Skin of body (tissue), 2 donors: ENCODE measurements around the gene THEM4. TPM values are rescaled to one million over a fixed set of nuclear protein-coding genes. Genes with fewer than 3 reads are reported as not detected.
"Not testable (repeated sequence)": the region's sequence is repeated elsewhere in the genome, so short reads cannot be mapped to it uniquely, and the experiment has no call there.

Experiments
- DNase-seq: peaks from one replicate; lab custom pipeline; 2025; lab: John Stamatoyannopoulos, UW
- total RNA-seq: library from RNA; depleted of rRNA; stranded (reverse); fragments of >200 nt; gene quantifications from one replicate; pipeline ENCODE4 v1.2.3, GENCODE V29; 2014

THEM4 gene
- total RNA-seq, 1 donor from 2014 or later: 6.0 TPM

DNA sequence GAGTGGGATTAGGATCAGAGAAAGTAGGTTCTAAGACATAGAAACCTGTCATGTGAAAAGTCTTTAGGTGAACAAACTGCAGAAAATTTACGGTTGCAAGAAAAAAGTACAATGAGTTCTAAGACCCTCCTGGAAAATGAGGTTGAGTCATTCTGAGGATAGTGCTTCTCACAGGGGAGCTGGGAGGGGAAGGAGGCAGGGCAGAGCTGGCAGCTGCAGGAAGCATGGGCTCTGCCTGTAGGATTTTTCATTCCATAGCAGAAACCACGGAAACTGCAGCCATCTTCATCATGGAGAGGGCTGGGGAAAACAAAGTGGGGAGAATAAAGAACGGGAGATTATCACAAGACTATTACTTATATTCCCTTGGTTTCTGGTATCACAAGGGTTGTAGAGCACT is 25.8 kb upstream of the THEM4 start:
- DNase-seq: no peak

DNA sequence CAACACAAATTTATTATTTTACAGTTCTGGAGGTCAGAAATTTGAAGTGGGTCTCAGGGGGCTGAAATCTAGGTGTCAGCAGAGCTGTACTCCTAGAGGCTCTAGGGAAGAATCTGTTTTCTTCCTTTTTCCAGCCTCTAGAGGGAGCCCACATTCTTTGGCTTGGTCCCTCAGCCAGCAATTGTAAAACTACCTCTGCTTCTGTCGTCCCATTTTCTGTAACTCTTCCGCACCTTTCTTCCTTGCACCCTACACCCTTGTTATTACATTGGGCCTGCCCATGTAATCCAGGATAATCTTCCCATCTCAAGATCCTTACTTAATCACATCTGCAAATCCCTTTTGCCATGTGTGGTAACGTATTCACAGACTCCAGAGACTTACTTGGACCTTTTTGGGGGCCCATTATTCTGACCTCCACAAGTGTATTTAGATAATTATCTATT is 24.8 kb upstream of the THEM4 start:
- DNase-seq: peak; percentile 51

DNA sequence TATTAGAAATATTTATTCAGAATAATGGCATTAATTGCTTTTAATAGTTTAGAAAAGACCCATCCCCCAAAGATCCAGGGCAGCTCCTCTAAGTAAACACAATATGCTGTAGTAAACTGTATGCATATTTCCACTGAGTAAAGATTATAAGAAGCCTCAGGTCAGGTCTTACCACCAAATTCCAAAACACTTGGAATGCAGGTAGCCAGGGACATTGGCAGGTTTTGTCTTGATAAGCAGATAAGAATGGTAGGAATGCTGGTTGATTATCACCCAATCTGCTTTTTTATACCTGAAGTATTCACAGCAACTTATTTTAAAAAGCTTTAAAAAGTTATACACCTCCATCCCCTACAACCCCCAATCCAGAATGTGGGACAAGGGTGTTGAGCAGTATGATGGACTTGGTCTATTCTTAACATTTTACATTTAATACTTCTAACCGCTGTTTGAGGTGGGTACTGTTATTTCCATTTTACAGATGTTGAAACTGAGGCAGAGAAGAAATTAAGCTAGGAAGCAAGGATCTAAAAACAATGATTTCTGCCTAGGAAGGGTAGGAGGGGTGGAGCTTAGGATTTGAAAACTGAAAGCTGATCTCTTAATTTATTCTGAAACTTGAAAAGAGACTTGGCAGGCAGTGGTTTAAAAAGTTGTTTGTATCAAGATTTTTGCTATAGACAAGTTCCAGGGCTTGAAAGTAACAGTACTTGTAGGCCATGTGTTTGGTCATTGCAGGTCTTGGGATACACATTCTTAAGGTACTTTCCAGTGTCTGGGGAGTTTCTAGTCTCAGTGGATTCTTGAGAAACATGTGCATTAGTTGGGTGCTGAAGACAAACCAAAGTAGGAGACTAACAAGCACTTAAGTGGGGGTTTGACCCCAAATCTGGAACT is 15.6 kb upstream of the THEM4 start:
- no peak for DNase-seq

DNA sequence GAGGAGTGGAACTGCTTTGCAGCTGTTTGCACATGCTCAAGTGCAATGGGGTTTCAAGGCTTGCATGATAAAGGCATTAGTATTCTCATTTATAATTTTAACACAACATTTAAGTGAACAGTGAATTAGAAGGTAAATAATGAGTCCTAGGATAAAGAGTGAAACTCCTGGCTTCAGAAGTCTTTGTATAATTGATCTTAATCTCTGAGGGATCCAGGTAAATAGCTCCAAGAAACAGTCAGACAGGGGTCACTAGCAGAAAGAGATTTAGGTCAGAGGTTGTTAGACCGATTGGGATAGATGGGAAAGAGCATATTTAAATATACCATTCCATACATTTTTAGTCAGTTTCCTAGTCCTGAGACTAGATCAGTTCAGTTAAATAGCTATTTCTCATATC is 14.1 kb upstream of the THEM4 start:
- no peak for DNase-seq

DNA sequence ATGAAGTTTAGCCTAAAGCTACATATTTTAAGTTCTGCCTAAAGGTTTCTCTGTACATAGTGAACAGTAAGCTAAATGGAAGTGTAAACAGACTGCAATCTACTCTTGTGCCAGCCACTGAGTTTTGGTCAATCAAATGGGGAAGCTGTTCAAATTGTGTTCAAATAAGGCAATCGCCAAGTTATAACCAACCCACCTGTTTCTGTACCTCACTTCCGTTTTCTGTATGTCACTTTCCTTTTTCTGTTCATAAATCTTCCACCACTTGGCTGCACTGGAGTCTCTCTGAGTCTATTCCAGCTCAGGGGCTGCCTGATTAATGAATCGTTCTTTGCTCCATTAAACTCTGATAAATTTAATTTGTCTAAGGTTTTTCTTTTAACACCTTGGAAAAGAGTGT is 10.8 kb upstream of the THEM4 start:
- DNase-seq: no peak

DNA sequence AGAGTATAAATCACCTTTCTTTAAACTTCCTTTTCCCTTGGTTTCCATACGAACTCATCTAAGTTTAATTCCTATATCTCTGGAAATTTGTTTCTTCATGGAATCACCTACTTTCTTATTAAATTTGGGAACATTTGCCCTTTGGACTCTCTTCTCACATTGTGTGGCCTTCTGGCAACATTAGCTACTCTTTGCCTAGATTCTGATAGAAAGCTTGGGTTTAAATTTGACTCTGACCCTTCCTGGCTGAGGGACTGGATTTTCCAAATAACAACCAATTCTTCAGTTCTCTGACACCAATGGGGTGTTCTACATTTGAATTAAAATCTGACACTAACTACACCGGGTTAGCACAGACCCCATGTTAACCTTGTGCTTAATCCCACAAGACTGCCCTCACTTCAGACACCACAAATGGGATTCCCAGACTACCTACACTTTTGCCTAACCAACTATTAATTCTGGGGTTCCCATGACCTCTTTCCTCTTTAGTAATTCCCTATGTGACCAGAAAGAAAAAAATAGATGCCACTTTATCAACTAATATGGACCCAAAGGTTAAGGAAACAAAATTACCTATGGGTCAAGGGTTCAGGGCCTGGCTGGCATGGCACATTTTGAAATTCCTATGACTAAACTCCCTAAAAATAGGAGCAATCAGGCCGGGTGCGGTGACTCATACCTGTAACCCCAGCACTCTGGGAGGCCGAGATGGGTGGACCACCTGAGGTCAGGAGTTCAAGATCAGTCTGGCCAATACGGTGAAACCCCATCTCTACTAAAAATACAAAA is 9.7 kb upstream of the THEM4 start:
- no peak for DNase-seq

DNA sequence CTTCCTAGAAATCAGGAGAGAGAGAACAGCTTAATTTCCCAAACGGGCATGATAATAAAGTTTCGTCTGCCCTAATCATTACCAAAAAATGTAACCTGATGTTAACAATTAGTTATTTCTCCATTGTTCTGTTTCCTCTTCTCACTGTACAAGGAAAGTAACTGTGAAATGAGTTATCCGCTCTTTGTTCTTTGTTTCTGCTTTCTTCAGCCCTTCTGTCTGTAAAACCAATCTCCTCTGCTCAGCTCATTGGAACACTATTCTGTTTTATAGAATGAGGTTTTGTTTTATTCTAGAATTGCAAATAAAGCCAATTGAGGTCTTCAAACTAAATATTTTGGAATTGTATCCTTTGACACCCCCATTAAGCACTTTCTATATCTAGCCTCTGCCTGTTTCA is 8.8 kb upstream of the THEM4 start:
- DNase-seq: no peak

DNA sequence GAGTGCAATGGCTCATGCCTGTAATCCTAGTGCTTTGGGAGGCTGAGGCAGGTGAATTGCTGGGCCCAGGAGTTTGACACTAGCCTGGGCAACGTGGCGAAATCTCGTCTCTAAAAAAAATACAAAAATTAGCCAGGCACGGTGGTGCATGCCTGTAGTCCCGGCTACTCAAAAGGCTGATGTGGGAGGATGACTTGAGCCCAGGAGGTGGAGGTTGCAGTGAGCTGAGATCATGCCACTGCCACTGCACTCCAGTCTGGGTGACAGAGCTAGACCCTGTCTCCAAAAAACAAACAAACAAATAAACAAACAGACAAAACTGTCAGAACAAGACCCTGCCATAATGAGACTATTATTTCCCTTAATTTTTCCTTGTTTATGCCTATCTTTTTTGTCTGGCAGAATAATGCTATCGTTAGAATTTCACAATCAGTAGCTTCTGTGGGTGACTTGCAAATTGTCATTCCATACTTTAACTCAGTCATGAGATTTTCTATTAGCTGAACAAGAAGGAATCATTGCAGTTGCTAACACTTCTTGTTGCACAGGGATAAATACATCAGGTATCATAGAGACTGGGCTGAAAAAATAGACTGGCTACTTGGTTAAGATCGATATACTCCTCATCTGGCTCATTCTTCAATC is 7.5 kb upstream of the THEM4 start:
- no peak for DNase-seq

DNA sequence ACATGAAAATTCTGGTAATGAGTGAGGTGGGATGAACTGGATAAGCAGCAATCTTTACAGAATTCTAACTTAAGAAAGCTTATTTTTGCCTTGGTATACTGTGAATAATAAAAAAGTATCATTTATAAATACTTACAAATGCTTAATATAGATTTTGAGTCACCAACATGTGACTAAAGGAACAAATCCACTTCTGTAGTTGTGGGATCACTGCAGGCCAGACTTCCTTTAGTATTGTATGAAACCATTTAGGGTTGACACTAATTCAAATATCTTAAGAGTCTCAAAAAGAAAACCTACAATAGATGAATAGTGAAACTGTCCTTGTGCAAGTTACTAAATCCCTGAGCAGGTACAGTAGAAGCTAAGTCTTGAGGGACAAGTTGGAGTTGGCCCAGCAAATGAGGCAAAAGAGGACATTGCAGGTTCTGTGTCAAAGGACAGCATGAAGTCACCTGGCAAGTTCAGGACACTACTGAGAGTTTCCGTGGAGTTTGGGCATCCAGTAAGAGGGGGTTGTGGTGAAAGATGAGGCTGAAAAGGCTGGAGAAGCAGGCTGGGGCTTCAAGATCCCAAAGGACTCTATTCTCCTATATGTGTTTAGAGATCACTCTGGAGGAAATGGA is 5.9 kb upstream of the THEM4 start:
- DNase-seq: no peak

DNA sequence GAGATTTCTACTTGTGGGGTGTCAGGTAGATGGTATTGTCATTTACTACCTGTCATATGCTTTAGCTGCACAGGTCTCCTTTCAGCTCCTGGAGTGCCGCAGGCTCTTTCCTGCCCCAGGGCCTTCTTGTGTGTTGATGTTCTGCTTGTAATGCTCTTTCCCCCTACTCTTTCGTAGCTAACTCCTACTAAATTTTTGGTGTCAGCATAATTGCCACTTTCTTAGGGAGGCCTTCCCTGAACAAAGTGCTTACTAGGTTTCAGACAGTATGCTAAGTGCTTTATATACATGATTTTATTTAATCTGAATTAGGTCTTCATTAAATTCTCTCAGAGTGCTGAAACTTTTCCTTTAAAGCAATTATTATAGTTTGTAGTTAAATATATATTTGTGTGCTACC is 4.8 kb upstream of the THEM4 start:
- no peak for DNase-seq

DNA sequence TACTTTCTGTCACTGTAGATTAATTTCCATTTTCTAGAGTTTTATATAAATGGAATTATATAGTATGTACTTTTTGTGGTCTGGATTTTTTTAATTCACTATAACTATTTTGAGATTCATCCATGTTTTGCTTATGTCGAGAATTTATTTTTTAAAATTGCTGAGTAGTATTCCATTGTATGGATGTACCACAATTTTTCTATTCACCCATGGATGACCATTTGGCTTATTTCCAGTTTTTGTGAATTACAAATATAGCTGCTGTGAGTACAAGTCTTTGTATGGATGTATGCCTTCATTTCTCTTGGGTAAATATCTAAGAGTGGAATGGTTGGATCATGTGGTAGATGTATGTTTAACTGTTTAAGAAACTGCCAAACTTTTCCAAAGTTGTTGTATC is 3.7 kb upstream of the THEM4 start:
- no peak for DNase-seq

DNA sequence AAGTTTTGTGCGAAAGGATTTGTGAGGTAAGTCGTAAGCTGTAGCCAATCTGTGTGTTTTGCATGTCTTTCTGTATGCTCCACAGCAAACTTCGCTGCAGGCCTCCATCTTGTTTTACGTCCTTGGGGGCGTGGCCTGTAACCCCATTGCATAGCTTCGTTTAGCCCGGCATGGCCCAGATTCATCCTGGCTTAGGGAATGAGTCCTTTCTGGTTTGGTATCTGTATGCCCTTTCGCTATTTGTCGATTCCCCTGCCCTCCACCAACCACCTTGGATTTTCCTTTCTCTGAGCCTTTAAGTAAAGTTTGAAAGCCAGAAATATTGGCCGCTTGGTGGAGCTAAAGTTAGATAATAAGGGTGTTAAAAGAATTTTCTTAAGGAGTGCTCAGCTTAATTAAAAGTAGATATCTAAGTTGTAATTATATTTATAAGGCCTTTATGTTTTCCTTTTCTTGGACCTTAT is 1.1 kb downstream of the THEM4 start:
- DNase-seq: no peak

DNA sequence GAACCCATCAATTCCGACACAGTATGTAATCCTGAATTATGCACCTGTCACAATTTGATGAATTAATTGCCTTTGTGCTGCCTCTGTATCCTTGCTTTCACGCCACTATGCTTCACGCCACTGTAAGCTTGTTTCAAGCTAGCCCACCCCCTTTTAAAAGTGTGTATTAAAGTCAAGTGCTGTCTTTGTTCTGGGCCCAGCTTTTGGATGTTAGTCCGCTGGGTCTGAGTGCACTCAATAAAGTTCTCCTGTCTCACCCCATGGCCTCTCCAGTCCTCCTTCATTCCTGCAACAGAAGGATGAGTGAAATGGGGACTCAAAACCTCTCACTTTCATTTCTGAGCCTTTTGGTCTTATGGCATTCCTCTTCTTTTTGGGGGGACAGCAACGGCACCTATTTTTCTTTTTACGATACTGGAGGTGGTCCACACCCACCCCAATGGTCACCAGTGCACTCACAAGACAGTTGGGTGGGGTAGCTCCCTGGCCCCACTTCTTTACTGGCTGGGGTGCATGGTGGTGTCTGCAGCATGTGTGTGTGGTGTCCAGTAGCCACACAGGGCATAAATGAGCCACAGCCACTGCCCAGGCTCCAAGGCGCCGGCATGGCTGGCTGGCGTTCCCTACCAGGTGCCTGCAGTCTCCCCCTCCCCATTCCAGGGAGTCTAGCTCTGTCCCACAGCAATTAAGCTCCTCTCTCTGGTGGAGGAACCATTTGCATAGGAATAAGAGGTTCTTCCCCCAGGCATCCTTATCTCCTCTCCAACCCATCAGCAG is 1.8 kb downstream of the THEM4 start:
- no peak for DNase-seq

DNA sequence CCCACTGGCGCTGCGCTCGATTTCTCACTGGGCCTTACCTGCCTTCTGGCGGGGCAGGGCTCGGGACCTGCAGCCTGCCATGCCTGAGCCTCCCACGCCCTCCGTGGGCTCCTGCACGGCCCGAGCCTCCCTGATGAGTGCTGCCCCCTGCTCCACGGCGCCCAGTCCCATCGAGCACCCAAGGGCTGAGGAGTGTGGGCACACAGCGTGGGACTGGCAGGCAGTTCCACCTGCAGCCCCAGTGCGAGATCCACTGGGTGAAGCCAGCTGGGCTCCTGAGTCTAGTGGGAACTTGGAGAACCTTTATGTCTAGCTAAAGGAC is 3.0 kb downstream of the THEM4 start:
- DNase-seq: not testable (repeated sequence)

DNA sequence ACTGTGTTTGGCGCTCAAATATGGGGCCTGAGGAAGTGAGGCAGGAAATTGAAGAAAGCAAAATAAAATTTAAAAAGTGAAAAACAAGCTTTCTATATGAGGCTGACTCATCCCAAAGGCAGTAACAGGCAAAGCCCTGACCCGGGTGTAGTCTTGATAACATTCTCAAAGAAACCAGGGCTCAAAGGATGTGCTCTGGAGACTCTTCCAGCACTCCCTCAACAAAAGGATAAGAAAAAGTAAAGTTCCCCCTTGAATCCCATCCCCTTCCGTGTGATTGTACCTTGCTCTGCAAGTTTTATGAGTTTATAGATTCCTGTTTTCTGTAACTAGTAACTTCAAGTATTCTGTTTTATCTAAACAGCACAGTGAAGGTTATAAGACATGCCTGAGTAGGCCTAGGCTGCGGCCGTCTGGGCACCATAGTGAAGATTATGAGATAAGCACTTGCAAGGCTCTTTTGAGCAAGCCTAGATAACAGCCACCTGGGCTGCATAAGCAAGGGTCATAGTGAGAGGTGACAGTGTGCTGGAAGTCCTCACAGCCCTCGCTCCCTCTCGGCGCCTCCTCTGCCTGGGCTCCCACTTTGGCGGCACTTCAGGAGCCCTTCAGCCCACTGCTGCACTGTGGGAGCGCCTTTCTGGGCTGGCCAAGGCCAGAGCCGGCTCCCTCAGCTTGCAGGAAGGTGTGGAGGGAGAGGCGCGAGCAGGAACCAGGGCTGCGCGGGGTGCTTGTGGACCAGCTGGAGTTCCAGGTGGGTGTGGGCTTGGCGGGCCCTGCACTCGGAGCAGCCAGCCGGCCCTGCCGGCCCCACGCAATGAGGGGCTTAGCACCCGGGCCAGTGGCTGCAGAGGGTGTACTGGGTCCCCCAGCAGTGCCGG is 3.6 kb downstream of the THEM4 start:
- not testable (repeated sequence) for DNase-seq

DNA sequence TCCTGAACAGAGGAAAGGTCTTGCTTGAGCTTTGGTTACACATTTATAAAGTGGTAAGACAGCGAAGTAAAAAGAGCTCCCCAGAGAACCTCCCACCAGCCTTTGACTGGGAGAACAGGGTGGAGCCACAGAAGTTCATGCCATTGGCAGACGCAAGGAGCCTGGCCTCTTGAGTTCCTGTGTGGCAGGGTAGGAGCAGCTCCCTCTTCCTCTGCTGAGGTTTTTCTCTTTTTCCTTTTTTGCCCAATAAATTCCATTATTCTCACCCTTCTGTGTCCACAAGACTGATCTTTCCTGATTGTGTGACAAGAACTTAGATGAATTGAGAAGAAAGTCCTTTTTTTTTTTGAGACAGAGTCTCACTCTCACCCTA is 4.3 kb downstream of the THEM4 start:
- DNase-seq: no peak

DNA sequence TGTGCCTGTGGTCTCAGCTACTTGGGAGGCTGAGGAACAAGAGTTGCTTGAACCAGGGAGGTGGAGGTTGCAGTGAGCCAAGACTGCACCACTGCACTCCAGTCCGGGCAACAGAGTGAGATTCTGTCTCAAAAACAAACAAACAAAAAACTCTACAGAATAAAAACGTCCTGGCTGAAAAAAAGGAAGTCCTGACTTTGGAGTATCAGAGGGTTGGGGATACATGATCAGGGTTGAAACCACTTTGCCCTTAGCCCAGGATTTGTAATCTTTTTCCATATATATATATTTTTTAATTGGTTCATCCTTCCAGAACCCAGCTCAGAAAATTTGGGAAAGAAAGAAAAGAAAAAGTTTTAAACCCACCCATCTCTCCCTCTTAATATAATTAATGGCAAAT is 6.5 kb downstream of the THEM4 start:
- no peak for DNase-seq

DNA sequence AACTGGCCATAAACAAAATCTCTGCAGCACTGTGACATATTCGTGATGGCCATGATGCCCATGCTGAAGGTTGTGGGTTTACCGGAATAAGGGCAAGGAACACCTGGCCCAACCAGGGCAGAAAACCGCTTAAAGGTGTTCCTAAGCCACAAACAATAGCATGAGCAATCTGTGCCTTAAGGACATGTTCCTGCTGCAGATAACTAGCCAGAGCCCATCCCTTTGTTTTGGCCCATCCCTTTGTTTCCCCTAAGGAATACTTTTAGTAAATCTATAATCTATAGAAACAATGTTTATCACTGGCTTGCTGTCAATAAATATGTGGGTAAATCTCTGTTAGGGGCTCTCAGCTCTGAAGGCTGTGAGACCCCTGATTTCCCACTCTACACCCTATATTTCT is 8.5 kb downstream of the THEM4 start:
- DNase-seq: not testable (repeated sequence)

DNA sequence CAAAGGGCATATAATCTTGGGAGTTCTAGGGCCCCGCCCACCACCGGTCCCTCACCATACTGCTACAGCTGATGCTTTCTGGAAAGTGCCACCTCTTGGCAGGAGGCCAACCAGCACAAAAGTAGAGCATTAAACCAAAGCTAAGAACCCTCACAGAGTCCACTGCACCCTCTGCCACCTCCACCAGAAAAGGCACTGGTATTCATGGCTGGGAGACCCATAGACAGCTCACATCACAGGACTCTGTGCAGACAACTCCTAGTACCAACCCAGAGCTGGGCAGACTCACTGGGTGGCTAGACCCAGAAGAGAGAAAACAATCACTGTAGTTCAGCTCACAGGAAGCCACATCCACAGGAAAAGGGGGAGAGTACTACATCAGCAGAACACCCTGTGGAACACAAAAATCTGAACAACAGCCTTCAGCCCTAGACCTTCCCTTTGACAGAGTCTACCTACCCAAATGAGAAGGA is 10.8 kb downstream of the THEM4 start:
- no peak for DNase-seq

DNA sequence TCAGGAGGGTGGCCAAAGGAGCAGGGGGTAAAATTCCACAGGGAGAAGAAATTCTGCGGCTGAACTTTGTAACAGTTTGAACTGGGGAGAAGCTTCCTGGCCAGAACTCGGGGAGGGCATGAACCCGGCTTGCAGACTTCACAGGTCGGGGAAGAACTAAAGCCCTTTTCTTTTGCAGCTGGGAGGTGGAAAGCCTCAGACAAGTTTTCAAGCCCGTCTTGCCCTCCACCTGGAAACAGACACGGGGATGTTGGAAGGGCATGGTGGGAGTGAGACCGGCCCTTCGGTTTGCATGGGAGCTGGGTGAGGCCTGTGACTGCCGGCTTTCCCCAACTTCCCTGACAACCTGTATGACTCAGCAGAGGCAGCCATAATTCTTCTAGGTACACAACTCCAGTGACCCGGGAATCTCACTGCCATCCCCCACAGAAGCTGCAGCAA is 11.3 kb downstream of the THEM4 start:
- DNase-seq: no peak
